Activated CD4-positive, alpha-beta T cell treated with anti-CD3 and anti-CD28 coated beads, Interleukin-2, amount 10 ng/mL, durations not matched to agents 7 days and 5 days (primary cell): ENCODE data around the gene GC. TPM values are rescaled to one million over a fixed set of nuclear protein-coding genes. Genes with fewer than 3 reads are reported as not detected.

ENCODE experiments used
- CTCF ChIA-PET: fragments of 350-600 bp; sonication (Branson Sonifier 250); formaldehyde crosslinking; loops from one replicate; lab custom pipeline; 2021; ENCODE audit warnings: antibody characterized with exemption; lab: Charles Lee
- POLR2A ChIA-PET: fragments of 350-600 bp; sonication (Branson Sonifier 250); formaldehyde crosslinking; loops from one replicate; lab custom pipeline; 2021; ENCODE audit warnings: antibody characterized with exemption; lab: Charles Lee
- DNase-seq: peaks from one replicate; pipeline ENCODE4 v3.0.0-alpha.2; 2020
- H3K27ac Mint-ChIP-seq: one replicate; pipeline ENCODE4 v1.8.0; 2021; ENCODE audit warnings: mild to moderate bottlenecking, moderate library complexity, mixed read lengths
- H3K27me3 Mint-ChIP-seq: one replicate; pipeline ENCODE4 v1.8.0; 2021; ENCODE audit warnings: mixed read lengths
- H3K36me3 Mint-ChIP-seq: one replicate; pipeline ENCODE4 v1.8.0; 2021; ENCODE audit warnings: low read depth, mixed read lengths
- H3K4me1 Mint-ChIP-seq: one replicate; pipeline ENCODE4 v1.8.0; 2021; ENCODE audit warnings: mixed read lengths
- H3K4me3 Mint-ChIP-seq: one replicate; pipeline ENCODE4 v1.8.0; 2021; ENCODE audit warnings: mild to moderate bottlenecking, moderate library complexity, mixed read lengths
- H3K9me3 Mint-ChIP-seq: one replicate; pipeline ENCODE4 v1.8.0; 2021; ENCODE audit warnings: mixed read lengths
- total RNA-seq, 2 experiments: library from RNA; stranded (reverse); gene quantifications; one replicate each; pipeline ENCODE4 v1.2.3, GENCODE V29; 2021

The GC gene
- total RNA-seq, 2 experiments from 2014 or later = not detected

GRCh38 chr4:71692198-71692597 lies 91.7 kb downstream of the GC start:
- Mint-ChIP-seq H3K4me3 (no peak overlapping the region), H3K27ac (no peak overlapping the region), H3K9me3 (no peaks in the 10 kb centered on the region), H3K4me1 (no peaks in the 10 kb centered on the region), H3K27me3 (peaks cover 2% of the 10 kb centered on the region), H3K36me3 (no peaks in the 10 kb centered on the region)
- POLR2A ChIA-PET = no interaction called here
- CTCF ChIA-PET = interaction anchor here (1.6 kb wide), 1 partner anchor 8 kb away, joined by 3 read pairs; no protein-coding TSS in a partner anchor
- no peak for DNase-seq

Other genes starting within 250 kb of the GC start
- gene NPFFR2, start 247.9 kb upstream of the GC start, total RNA-seq = not detected